ENCODE data around the gene DDAH1.
A peak's percentile ranks its signal among the peaks of the same experiment; 100 is the strongest.

DDAH1 gene

GRCh38 chr1:85295654-85296053 lies 169.3 kb downstream of the DDAH1 start:
- no peak for DNase-seq

- DNase-seq: no peak
These were observed 169.9 kb downstream of the DDAH1 start for GRCh38 chr1:85295006-85295431.

GRCh38 chr1:85290826-85291225 lies 174.1 kb downstream of the DDAH1 start:
- DNase-seq: no peak

GRCh38 chr1:85289848-85290335 lies 175.1 kb downstream of the DDAH1 start:
- DNase-seq: no peak

GRCh38 chr1:85289207-85289847 lies 175.6 kb downstream of the DDAH1 start:
- DNase-seq: no peak

- DNase-seq: no peak
These were observed 180.8 kb downstream of the DDAH1 start for GRCh38 chr1:85284202-85284601.

GRCh38 chr1:85283475-85284199 lies 181.3 kb downstream of the DDAH1 start:
- no peak for DNase-seq

GRCh38 chr1:85282424-85282823 lies 182.5 kb downstream of the DDAH1 start:
- DNase-seq: no peak

GRCh38 chr1:85280636-85281035 lies 184.3 kb downstream of the DDAH1 start:
- no peak for DNase-seq

GRCh38 chr1:85279458-85280080 lies 185.4 kb downstream of the DDAH1 start:
- no peak for DNase-seq

GRCh38 chr1:85278853-85279314 lies 186.1 kb downstream of the DDAH1 start:
- DNase-seq: no peak

- DNase-seq: no peak
These were observed 187.2 kb downstream of the DDAH1 start for GRCh38 chr1:85277802-85278201.

GRCh38 chr1:85276978-85277639 lies 187.8 kb downstream of the DDAH1 start:
- no peak for DNase-seq

GRCh38 chr1:85276215-85276977 lies 188.6 kb downstream of the DDAH1 start, which contains the start of gene BCL10:
TSS of gene BCL10 (minus strand) at chr1:85276632. CDS start at chr1:85276352, 280 bp downstream.
- DNase-seq: peak; percentile 94 to 98 (median 96)

- peak in 5 of 6 experiments; percentile 16 to 55 (median 26) for DNase-seq
These were observed 189.2 kb downstream of the DDAH1 start for GRCh38 chr1:85275701-85276214.

GRCh38 chr1:85274969-85275453 lies 189.9 kb downstream of the DDAH1 start:
- DNase-seq: no peak

- no peak for DNase-seq
These were observed 191.6 kb downstream of the DDAH1 start for GRCh38 chr1:85273397-85273796.

- DNase-seq: no peak
These were observed 196.0 kb downstream of the DDAH1 start for GRCh38 chr1:85268801-85269585.
